Erythroblast (primary cell): ENCODE data around the gene CYB5D1.

ENCODE experiments used
- GATA1 ChIP-seq: IDR thresholded peaks from 2 replicates; pipeline ENCODE4 v1.6.1; 2011; ENCODE audit warnings: low read depth, mild to moderate bottlenecking, control low read depth, low read length, moderate library complexity
- POLR2A ChIP-seq: IDR thresholded peaks from 2 replicates; pipeline ENCODE4 v1.6.1; 2011; ENCODE audit warnings: mild to moderate bottlenecking, low read length

GRCh38 chr17:7909089-7909488 is 51.3 kb downstream of the CYB5D1 start:
- no peak for TF ChIP-seq POLR2A
- no peak for TF ChIP-seq GATA1
